ENCODE results near the gene PLD6.

- TF ChIP-seq EZH2 (IDR thresholded peaks at IDR 0.05; ENCODE audit: low read length, unreplicated experiment): no peak
- TF ChIP-seq, protein P1, sequence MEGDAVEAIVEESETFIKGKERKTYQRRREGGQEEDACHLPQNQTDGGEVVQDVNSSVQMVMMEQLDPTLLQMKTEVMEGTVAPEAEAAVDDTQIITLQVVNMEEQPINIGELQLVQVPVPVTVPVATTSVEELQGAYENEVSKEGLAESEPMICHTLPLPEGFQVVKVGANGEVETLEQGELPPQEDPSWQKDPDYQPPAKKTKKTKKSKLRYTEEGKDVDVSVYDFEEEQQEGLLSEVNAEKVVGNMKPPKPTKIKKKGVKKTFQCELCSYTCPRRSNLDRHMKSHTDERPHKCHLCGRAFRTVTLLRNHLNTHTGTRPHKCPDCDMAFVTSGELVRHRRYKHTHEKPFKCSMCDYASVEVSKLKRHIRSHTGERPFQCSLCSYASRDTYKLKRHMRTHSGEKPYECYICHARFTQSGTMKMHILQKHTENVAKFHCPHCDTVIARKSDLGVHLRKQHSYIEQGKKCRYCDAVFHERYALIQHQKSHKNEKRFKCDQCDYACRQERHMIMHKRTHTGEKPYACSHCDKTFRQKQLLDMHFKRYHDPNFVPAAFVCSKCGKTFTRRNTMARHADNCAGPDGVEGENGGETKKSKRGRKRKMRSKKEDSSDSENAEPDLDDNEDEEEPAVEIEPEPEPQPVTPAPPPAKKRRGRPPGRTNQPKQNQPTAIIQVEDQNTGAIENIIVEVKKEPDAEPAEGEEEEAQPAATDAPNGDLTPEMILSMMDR (conservative IDR thresholded peaks at IDR 0.05; ENCODE audit: low read depth, low read length): no peak
- TF ChIP-seq EZH2phosphoT487 (IDR thresholded peaks at IDR 0.05; ENCODE audit: borderline replicate concordance, low read length): no peak
Observed at GRCh38 chr17:17186551-17187505, 19.3 kb downstream of the PLD6 start.

Data from PC-3 (cell line).